ENCODE measurements around the gene ABCD2.

The ABCD2 gene

GRCh38 chr12:39646963-39647362 is 27.4 kb upstream of the ABCD2 start:
- no peak overlapping the region for H2AFZ ChIP-seq (ENCODE audit: low read length)

DNA sequence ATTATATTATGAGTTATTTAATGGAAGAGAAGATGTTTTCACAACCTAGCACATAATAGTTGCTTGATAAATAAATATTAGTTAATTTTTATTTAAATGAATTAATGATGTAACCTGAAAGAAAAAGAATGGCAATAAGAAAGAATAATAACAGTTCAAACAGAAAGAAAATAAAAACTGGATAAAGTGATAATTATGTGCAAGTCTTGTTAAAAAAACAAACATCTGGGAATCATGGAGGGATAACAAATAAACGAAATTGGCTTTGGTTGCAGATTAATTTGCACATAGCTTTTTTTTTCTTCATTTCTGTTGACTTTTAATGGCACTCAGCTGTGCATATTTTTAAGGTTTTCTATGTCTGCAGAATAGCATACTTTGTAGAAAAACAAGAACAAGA is 23.4 kb upstream of the ABCD2 start:
- Histone ChIP-seq H2AFZ (ENCODE audit: low read length) (no peak overlapping the region), H4K20me1 (ENCODE audit: insufficient read depth, low read length, poor library complexity, severe bottlenecking) (no peaks in the 10 kb centered on the region), H3K36me3 (ENCODE audit: insufficient read depth, low read length) (no peaks in the 10 kb centered on the region), H3K4me1 (ENCODE audit: insufficient read depth, low read length, poor library complexity, severe bottlenecking) (no peaks in the 10 kb centered on the region), H3K9me2 (replicated peaks; ENCODE audit: low read depth, low read length) (no peaks in the 10 kb centered on the region), H3K9ac (ENCODE audit: low read depth, low read length, poor library complexity, severe bottlenecking) (no peak overlapping the region), H3F3A (ENCODE audit: low read depth) (no peaks in the 10 kb centered on the region), H3K9me3 (ENCODE audit: insufficient read depth, low read depth, low read length) (no peaks in the 10 kb centered on the region), H3K27me3 (ENCODE audit: insufficient read depth, low read length, poor library complexity, severe bottlenecking) (peaks cover 19% of the 10 kb centered on the region), H3K79me2 (ENCODE audit: insufficient read depth, low read length) (no peaks in the 10 kb centered on the region), H3K4me3 (ENCODE audit: low read length, poor library complexity, severe bottlenecking) (no peak overlapping the region), H3K4me2 (ENCODE audit: low read depth, low read length, poor library complexity, severe bottlenecking) (no peak overlapping the region)
- no peak for TF ChIP-seq EZH2phosphoT487 (IDR thresholded peaks at IDR 0.05; ENCODE audit: borderline replicate concordance)
- TF ChIP-seq, protein P1, sequence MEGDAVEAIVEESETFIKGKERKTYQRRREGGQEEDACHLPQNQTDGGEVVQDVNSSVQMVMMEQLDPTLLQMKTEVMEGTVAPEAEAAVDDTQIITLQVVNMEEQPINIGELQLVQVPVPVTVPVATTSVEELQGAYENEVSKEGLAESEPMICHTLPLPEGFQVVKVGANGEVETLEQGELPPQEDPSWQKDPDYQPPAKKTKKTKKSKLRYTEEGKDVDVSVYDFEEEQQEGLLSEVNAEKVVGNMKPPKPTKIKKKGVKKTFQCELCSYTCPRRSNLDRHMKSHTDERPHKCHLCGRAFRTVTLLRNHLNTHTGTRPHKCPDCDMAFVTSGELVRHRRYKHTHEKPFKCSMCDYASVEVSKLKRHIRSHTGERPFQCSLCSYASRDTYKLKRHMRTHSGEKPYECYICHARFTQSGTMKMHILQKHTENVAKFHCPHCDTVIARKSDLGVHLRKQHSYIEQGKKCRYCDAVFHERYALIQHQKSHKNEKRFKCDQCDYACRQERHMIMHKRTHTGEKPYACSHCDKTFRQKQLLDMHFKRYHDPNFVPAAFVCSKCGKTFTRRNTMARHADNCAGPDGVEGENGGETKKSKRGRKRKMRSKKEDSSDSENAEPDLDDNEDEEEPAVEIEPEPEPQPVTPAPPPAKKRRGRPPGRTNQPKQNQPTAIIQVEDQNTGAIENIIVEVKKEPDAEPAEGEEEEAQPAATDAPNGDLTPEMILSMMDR (conservative IDR thresholded peaks at IDR 0.05; ENCODE audit: low read length): no peak

More at GRCh38 chr12:39646963-39647362, 27.4 kb upstream of the ABCD2 start:
- Histone ChIP-seq H4K20me1 (ENCODE audit: insufficient read depth, low read length, poor library complexity, severe bottlenecking) (no peaks in the 10 kb centered on the region), H3K4me3 (ENCODE audit: low read length, poor library complexity, severe bottlenecking) (no peak overlapping the region), H3K36me3 (ENCODE audit: insufficient read depth, low read length) (no peaks in the 10 kb centered on the region), H3F3A (ENCODE audit: low read depth) (no peaks in the 10 kb centered on the region), H3K4me2 (ENCODE audit: low read depth, low read length, poor library complexity, severe bottlenecking) (no peak overlapping the region), H3K79me2 (ENCODE audit: insufficient read depth, low read length) (no peaks in the 10 kb centered on the region), H3K9ac (ENCODE audit: low read depth, low read length, poor library complexity, severe bottlenecking) (no peak overlapping the region), H3K9me2 (replicated peaks; ENCODE audit: low read depth, low read length) (no peaks in the 10 kb centered on the region), H3K27me3 (ENCODE audit: insufficient read depth, low read length, poor library complexity, severe bottlenecking) (peaks cover 12% of the 10 kb centered on the region), H3K9me3 (ENCODE audit: insufficient read depth, low read depth, low read length) (no peaks in the 10 kb centered on the region), H3K4me1 (ENCODE audit: insufficient read depth, low read length, poor library complexity, severe bottlenecking) (no peaks in the 10 kb centered on the region)
- TF ChIP-seq, protein P1 (conservative IDR thresholded peaks at IDR 0.05; ENCODE audit: low read length): no peak
- TF ChIP-seq EZH2phosphoT487 (IDR thresholded peaks at IDR 0.05; ENCODE audit: borderline replicate concordance): no peak

DNA sequence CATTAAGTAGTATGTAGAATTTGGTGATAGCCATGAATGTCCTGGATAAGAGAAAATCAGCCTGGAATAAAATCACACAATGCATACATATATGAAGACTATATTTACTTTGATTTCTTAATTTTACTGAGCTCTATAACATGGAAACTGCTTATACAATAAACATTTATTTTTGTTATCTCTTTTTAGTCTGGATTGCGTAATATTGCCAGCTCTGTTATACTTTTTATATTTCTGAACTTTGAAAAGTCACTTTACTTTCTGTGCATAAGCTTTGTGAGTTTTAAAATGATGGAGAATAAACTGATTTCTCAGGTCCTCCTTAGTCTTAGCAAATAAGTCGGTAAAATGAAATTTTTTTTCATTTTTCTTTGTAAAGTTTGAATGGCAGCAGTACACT is 19.2 kb upstream of the ABCD2 start:
- H3K79me2 ChIP-seq (ENCODE audit: insufficient read depth, low read length): no peaks in the 10 kb centered on the region
- no peak overlapping the region for H3K9ac ChIP-seq (ENCODE audit: low read depth, low read length, poor library complexity, severe bottlenecking)
- no peaks in the 10 kb centered on the region for H3K4me1 ChIP-seq (ENCODE audit: insufficient read depth, low read length, poor library complexity, severe bottlenecking)
- no peaks in the 10 kb centered on the region for H3F3A ChIP-seq (ENCODE audit: low read depth)
- H3K36me3 ChIP-seq (ENCODE audit: insufficient read depth, low read length): no peaks in the 10 kb centered on the region
- no peak overlapping the region for H3K4me2 ChIP-seq (ENCODE audit: low read depth, low read length, poor library complexity, severe bottlenecking)
- no peak overlapping the region for H3K4me3 ChIP-seq (ENCODE audit: low read length, poor library complexity, severe bottlenecking)
- TF ChIP-seq, protein P1 (conservative IDR thresholded peaks at IDR 0.05; ENCODE audit: low read length): no peak
- no peak for TF ChIP-seq EZH2phosphoT487 (IDR thresholded peaks at IDR 0.05; ENCODE audit: borderline replicate concordance)
- H4K20me1 ChIP-seq (ENCODE audit: insufficient read depth, low read length, poor library complexity, severe bottlenecking): no peaks in the 10 kb centered on the region
- H2AFZ ChIP-seq (ENCODE audit: low read length): no peak overlapping the region
- H3K27me3 ChIP-seq (ENCODE audit: insufficient read depth, low read length, poor library complexity, severe bottlenecking): peaks cover 18% of the 10 kb centered on the region
- no peaks in the 10 kb centered on the region for H3K9me3 ChIP-seq (ENCODE audit: insufficient read depth, low read depth, low read length)
- no peaks in the 10 kb centered on the region for H3K9me2 ChIP-seq (replicated peaks; ENCODE audit: low read depth, low read length)

All from Loucy (cell line).